RWPE1 (cell line): ENCODE measurements around the gene AKT3.

ENCODE experiments used
- CTCF ChIA-PET: fragments of 350-600 bp; sonication (Branson Sonifier 250); formaldehyde crosslinking; extraction: SDS; loops from one replicate; lab custom pipeline; 2021; lab: Yijun Ruan, JAX
- POLR2A ChIA-PET: fragments of 400-600 bp; formaldehyde crosslinking; extraction: SDS; loops from one replicate; lab custom pipeline; 2020; ENCODE audit warnings: antibody characterized with exemption; ENCODE audit not compliant: low non-redundant PET; lab: Yijun Ruan, JAX
- DNase-seq: peaks from one replicate; pipeline ENCODE4 v3.0.0; 2012; ENCODE audit warnings: low spot score
- H3K27ac ChIP-seq: fragments of 450-650 bp; 2 replicates; pipeline ENCODE4 v1.5.1; 2017
- CTCF ChIP-seq: fragments of 450-650 bp; conservative IDR thresholded peaks from 2 replicates; pipeline ENCODE4 v1.5.1; 2017; ENCODE audit warnings: low read depth, mild to moderate bottlenecking

The AKT3 gene

GRCh38 chr1:243796016-243796415, 54.0 kb downstream of the AKT3 start:
- DNase-seq: no peak
- TF ChIP-seq CTCF: no peak
- ChIA-PET CTCF (no interaction called here), POLR2A (no interaction called here)
- no peak overlapping the region for H3K27ac ChIP-seq

- ChIA-PET POLR2A (no interaction called here), CTCF (no interaction called here)
- DNase-seq: no peak
- no peak for TF ChIP-seq CTCF
- no peak overlapping the region for H3K27ac ChIP-seq
Measured at GRCh38 chr1:243793298-243793697, 56.7 kb downstream of the AKT3 start.

DNA sequence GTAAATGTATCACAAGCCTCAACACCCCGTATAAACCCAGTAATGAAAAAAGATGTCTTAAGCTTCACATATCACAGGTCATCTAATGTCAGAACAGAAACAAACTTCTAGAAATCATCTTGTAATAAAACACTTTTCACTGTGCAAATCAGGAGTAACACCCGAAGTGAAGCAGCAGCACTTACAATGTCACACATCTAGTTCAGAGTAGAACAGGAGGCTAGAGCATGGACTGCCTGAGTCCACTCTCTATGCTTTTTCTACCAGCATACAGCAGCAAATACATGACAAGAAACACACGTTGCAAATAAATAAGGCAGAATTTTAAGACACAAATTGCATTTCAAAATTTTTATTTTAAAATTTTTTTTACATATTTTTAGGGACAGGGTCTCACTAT, 57.2 kb downstream of the AKT3 start:
- CTCF ChIA-PET: no interaction called here

DNA sequence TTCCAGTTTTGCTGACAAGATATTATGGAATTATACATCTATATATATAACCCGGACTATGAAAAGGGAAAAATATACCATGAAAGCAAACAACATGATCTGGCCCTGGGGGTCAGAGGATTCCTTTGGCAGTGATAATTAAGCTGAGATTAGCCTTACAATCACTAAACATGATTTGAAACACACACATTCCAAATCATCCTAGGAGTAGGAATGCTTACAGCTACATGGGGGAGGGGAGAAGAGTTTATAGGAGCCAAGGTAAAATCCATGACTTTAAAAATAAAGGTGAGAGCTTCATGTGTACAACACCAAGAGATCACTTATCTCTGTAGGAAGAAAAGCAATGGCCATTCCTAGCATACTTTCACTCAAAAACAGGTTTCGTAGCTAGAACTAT, 57.6 kb downstream of the AKT3 start:
- TF ChIP-seq CTCF: no peak
- no peak overlapping the region for H3K27ac ChIP-seq
- POLR2A ChIA-PET: no interaction called here
- DNase-seq: no peak
- CTCF ChIA-PET: no interaction called here

More for the DNA sequence above, 57.2 kb downstream of the AKT3 start:
- TF ChIP-seq CTCF: no peak
- no peak overlapping the region for H3K27ac ChIP-seq
- no peak for DNase-seq
- POLR2A ChIA-PET: no interaction called here

GRCh38 chr1:243791586-243792267, 58.3 kb downstream of the AKT3 start:
- ChIA-PET POLR2A (no interaction called here), CTCF (no interaction called here)
- no peak for DNase-seq
- TF ChIP-seq CTCF: no peak
- no peak overlapping the region for H3K27ac ChIP-seq

DNA sequence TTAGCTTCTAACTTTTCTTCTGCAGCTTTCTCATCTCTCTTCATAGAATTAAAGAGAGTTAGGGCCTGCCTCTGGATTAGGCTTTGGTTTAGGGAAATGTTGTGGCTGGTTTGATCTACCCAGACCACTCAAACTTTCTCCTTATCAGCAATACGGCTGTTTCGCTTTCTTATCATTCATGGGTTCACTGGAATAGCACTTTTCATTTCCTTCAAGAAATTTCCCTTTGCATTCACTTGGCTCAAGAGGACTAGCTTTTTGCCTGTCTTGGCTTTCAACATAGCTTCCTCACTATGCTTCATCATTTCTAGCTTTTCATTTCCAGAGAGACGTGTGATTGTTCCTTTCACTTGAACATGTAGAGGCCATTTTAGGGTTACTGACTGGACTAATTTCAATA, 59.6 kb downstream of the AKT3 start:
- ChIA-PET POLR2A (no interaction called here), CTCF (no interaction called here)
- no peak for DNase-seq
- TF ChIP-seq CTCF: no peak
- no peak overlapping the region for H3K27ac ChIP-seq

DNA sequence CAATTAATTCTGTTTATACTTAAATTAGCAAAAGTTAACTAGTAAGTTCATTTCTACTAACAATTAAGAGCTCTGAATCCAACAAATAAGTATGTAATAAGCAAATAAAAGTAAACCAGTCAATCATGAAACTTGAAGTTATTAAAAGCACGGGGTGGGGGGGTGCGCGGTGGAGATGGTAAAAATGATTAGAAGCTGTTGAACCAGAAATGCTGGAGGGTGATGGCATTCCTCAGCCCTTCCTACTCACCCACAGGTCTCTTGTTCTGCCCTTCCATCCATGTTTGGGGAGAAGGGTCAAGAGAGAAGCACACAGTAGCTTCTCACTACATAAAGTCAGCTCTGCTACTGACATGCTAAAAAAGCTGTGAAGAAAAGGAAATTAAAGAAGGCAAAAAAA, 63.5 kb downstream of the AKT3 start:
- no peak for DNase-seq
- POLR2A ChIA-PET: no interaction called here
- CTCF ChIA-PET: interaction anchor here (0.6 to 0.8 kb wide), 2 partner anchors 38 to 209 kb away, joined by 4 to 6 read pairs; no protein-coding TSS in a partner anchor
- no peak overlapping the region for H3K27ac ChIP-seq
- no peak for TF ChIP-seq CTCF
